Naive thymus-derived CD4-positive, alpha-beta T cell (primary cell): Measurements from ENCODE around the gene STK32C. TPM values are rescaled to one million over a fixed set of nuclear protein-coding genes. Genes with fewer than 3 reads are reported as not detected.
A peak's percentile ranks its signal among the peaks of the same experiment; 100 is the strongest.

Experiments
- ATAC-seq: fragments of 150-1000 bp; cut with Tn5 transposase; 2 replicates; pipeline ENCODE4 v1.10.0; 2021; ENCODE audit warnings: mild to moderate bottlenecking, moderate library complexity
- CTCF ChIA-PET: fragments of 350-600 bp; sonication (Branson Sonifier 250); formaldehyde crosslinking; loops from one replicate; lab custom pipeline; 2021; ENCODE audit warnings: antibody characterized with exemption; lab: Charles Lee
- POLR2A ChIA-PET: fragments of 350-600 bp; sonication (Branson Sonifier 250); formaldehyde crosslinking; loops from one replicate; lab custom pipeline; 2021; ENCODE audit warnings: antibody characterized with exemption, inconsistent platforms; lab: Charles Lee
- DNase-seq, 9 donors: peaks; one replicate each; pipeline versions ENCODE4 v3.0.0 to v3.0.0-alpha.2; 2020 to 2022; ENCODE audit warnings: mixed read lengths in 1 of 9
- H3K27ac ChIP-seq: one replicate; pipeline ENCODE4 v1.7.0; 2013; ENCODE audit warnings: mild to moderate bottlenecking, low read depth, low read length, moderate library complexity
- H3K27me3 ChIP-seq, 2 donors: one replicate each; pipeline ENCODE4 v1.7.0; 2013; ENCODE audit warnings: low read length in 2 of 2, mild to moderate bottlenecking in 2 of 2, moderate library complexity in 2 of 2; ENCODE audit not compliant: control insufficient read depth in 2 of 2, insufficient read depth in 2 of 2
- H3K36me3 ChIP-seq, 3 experiments: 1 replicate in 2 of 3; 2 replicates in 1 of 3; pipeline ENCODE4 v1.7.0; 2013; ENCODE audit warnings: low read length in 3 of 3, mild to moderate bottlenecking in 3 of 3, moderate library complexity in 1 of 3; ENCODE audit not compliant: insufficient read depth in 3 of 3, control insufficient read depth in 2 of 3
- H3K4me1 ChIP-seq, 2 donors: one replicate each; pipeline ENCODE4 v1.7.0; 2013; ENCODE audit warnings: low read length in 2 of 2, mild to moderate bottlenecking in 2 of 2, moderate library complexity in 1 of 2; ENCODE audit not compliant: control insufficient read depth in 2 of 2, insufficient read depth in 2 of 2
- H3K4me3 ChIP-seq: 2 replicates; pipeline ENCODE4 v1.7.0; 2013; ENCODE audit warnings: mild to moderate bottlenecking, low read length
- H3K9me3 ChIP-seq, 3 experiments: 1 replicate in 2 of 3; 2 replicates in 1 of 3; pipeline ENCODE4 v1.7.0; 2013; ENCODE audit warnings: low read length in 3 of 3; ENCODE audit not compliant: control insufficient read depth in 2 of 3
- H3K27ac Mint-ChIP-seq, 9 donors: one replicate each; pipeline ENCODE4 v1.8.0; 2020 to 2022; ENCODE audit warnings: mixed read lengths in 9 of 9, mild to moderate bottlenecking in 8 of 9, moderate library complexity in 5 of 9, inconsistent platforms in 2 of 9
- H3K27me3 Mint-ChIP-seq, 5 donors: one replicate each; pipeline ENCODE4 v1.8.0; 2021 to 2022; ENCODE audit warnings: mixed read lengths in 5 of 5, mild to moderate bottlenecking in 1 of 5
- H3K36me3 Mint-ChIP-seq, 5 donors: one replicate each; pipeline ENCODE4 v1.8.0; 2020 to 2022; ENCODE audit warnings: mixed read lengths in 5 of 5, mild to moderate bottlenecking in 3 of 5, inconsistent platforms in 1 of 5
- H3K4me1 Mint-ChIP-seq, 7 donors: one replicate each; pipeline ENCODE4 v1.8.0; 2020 to 2022; ENCODE audit warnings: mixed read lengths in 7 of 7, mild to moderate bottlenecking in 3 of 7, inconsistent platforms in 1 of 7
- H3K4me3 Mint-ChIP-seq, 10 donors: one replicate each; pipeline ENCODE4 v1.8.0; 2020 to 2022; ENCODE audit warnings: mild to moderate bottlenecking in 10 of 10, mixed read lengths in 10 of 10, moderate library complexity in 6 of 10, inconsistent platforms in 2 of 10
- H3K9me3 Mint-ChIP-seq, 11 donors: one replicate each; pipeline ENCODE4 v1.8.0; 2020 to 2022; ENCODE audit warnings: mixed read lengths in 11 of 11, mild to moderate bottlenecking in 4 of 11, inconsistent platforms in 1 of 11, moderate library complexity in 1 of 11
- intact Hi-C, 2 donors: fragments of 100-400 bp; cut with micrococcal nuclease; formaldehyde crosslinking; loops; one replicate each; pipeline ENCODE4 v1.15.1; 2023
- polyA plus RNA-seq, 2 donors: library from polyadenylated mRNA; unstranded; fragments of 300-500 nt; fragmentation: Illumina TruSeq; gene quantifications; one replicate each; pipeline ENCODE4 v1.2.3, GENCODE V29; 2021
- total RNA-seq, 6 experiments: library from RNA in 5 of 6; stranded (reverse) in 5 of 6; gene quantifications; 1 replicate in 5 of 6; 2 replicates in 1 of 6; pipeline ENCODE4 v1.2.3 and lab custom pipeline; 2021 to 2026

Gene STK32C
- total and polyA plus RNA-seq, 7 experiments from 2014 or later, result 4.6 to 19.4 (median 11.8) TPM

DNA sequence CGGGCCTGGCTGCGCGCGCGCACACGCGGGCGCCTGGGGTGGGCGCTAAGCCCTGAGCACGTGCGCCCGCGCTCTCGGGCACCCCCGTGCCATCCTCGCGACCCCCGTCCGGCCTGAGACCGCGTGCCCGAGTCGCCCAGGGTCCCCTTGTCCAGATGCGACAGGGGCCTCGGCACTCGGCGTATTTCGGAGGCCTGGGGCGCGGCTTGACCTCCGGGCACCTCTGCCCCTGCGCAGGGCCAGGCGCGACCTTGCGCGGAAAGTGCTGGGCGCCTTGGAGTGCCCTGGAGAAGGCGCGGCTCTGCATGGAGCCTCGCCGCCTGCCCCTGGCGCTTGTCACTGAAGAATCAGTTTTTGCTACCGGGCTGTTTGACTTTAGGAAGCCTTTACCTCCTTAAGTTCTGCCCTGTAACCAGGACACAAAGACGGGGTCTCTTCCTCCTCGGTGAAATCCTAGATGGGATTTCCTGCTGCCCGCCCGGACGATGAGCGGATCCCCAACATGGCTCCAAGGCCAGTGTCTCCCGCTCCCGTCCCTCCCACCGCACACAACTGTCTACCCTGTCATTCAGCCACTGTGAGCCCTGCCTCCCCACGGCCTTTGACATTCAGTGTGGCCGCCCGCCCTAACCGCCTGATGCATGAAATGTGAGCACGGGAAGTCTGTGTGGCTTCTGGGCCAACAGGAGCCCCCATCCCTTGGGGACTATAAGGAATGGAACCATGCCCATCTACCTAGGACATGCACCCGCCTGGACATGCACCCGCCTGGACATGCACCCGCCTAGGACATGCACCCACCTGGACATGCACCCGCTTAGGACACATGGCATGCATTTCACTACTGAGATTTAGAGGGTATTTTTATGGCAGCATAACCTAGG lies 1.1 kb upstream of the STK32C start:
- Mint-ChIP-seq H3K9me3 (peaks cover 0 to 4% (median 0%) of the 10 kb centered on the region in 11 donors), H3K27me3 (peaks cover 0 to 44% (median 0%) of the 10 kb centered on the region in 5 donors), H3K4me1 (peaks cover 0 to 20% (median 12%) of the 10 kb centered on the region in 7 donors), H3K4me3 (peak overlapping the region; percentile 62 to 93 (median 76)), H3K27ac (peak overlapping the region in 4 of 9 donors; percentile 17 to 48 (median 33)), H3K36me3 (no peaks in the 10 kb centered on the region)
- Histone ChIP-seq H3K4me1 (peaks cover 4 to 6% of the 10 kb centered on the region in 2 donors), H3K4me3 (peak overlapping the region; percentile 65), H3K27me3 (no peaks in the 10 kb centered on the region), H3K36me3 (peaks cover 0 to 2% (median 0%) of the 10 kb centered on the region in 3 experiments), H3K9me3 (no peaks in the 10 kb centered on the region), H3K27ac (peak overlapping the region; percentile 73)
- CTCF ChIA-PET, result no interaction called here
- POLR2A ChIA-PET, result no interaction called here
- ATAC-seq, result no peak
- intact Hi-C loops, result loop anchor here (1.0 to 10.0 kb wide), 16 partner anchors 23 to 1048 kb away; partner anchors contain the start of genes INPP5A (in 2 of the 2), LRRC27 (in 2 of the 2), PPP2R2D (in 2 of the 2) and TUBGCP2 (in 2 of the 2)
- peak in 2 of 9 donors; percentile 18 to 20 for DNase-seq

DNA sequence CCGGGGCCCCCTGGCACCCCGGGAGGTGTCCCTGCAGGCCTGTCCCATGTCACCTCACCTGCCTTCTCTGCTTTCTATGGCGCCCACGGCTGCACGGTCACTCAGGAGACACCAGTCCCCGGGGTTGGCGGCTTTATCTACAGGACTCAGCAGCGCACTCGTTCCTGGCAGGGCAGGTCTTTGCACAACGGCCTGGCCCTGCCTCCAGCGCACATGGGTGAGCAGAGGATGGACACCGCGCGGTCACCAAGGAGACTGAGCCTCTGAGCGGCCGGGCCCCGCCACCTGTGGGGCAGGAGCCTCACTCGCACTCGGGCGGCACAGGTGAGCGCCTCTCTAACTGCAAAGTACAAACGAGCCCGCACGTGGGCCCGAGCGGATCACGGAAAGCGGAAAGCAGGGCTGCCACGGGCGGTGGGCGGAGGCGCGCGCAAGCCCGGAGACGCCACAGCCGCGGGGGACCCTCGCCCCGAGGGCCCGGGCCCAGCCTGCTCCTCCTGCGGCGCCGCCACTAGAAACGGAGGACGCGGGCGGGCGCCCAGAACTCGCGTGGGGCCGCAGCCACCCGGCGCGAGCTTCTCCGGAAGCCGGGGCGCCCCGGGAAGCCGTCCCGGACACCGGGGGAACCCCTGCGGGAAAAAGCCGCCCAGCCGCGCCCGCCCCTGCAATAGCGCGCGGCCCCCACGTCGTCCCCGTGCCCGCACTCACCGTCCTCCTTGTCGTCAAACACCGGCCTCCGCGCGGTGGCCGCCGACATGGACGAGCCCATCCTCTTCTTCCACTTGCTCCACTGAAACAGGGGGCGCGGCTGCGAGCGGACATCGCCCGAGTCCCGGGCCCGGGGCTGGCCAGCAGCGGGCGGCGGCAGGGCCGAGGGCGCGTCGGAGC lies 642 bp downstream of the STK32C start:
- H3K9me3 Mint-ChIP-seq, result peaks cover 0 to 2% (median 0%) of the 10 kb centered on the region in 11 donors
- peaks cover 0 to 20% (median 12%) of the 10 kb centered on the region in 7 donors for H3K4me1 Mint-ChIP-seq
- H3K4me3 ChIP-seq, result peak overlapping the region; percentile 47
- peaks cover 4 to 6% of the 10 kb centered on the region in 2 donors for H3K4me1 ChIP-seq
- peaks cover 0 to 2% (median 0%) of the 10 kb centered on the region in 3 experiments for H3K36me3 ChIP-seq
- H3K27me3 ChIP-seq, result no peaks in the 10 kb centered on the region
- no peaks in the 10 kb centered on the region for H3K36me3 Mint-ChIP-seq
- CTCF ChIA-PET, result no interaction called here
- ATAC-seq, result peak; percentile 3
- peak; percentile 28 to 54 (median 47) for DNase-seq
- intact Hi-C loops, result loop anchor here (1.0 to 10.0 kb wide), 7 partner anchors 58 to 1050 kb away; partner anchors contain the start of genes TUBGCP2 (in 2 of the 2), ZNF511 (in 2 of the 2), FUOM (in 1 of the 2) and PPP2R2D (in 1 of the 2)
- H3K27me3 Mint-ChIP-seq, result peaks cover 0 to 46% (median 0%) of the 10 kb centered on the region in 5 donors
- H3K9me3 ChIP-seq, result no peaks in the 10 kb centered on the region
- H3K27ac ChIP-seq, result peak overlapping the region; percentile 12
- POLR2A ChIA-PET, result no interaction called here
- H3K27ac Mint-ChIP-seq, result peak overlapping the region in 3 of 9 donors; percentile 32 to 77 (median 75)
- H3K4me3 Mint-ChIP-seq, result peak overlapping the region; percentile 83 to 93 (median 86)

DNA sequence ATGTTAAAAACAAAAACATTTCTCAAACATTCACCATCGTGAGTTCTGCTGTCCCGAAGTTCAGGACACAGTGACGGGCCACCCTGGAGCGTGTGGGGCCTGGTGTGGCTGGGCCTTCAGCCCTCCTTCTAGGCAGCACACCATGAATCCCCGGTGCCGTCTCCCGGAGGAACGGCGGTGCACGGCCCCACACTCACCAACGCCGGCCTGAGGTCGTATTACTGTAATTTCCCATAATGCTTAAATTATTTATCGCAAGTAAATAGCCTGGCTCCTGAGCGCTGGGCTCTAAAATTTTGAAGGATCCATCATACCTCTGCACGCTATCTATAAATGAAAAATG lies 1.4 kb downstream of the STK32C start:
- peaks cover 0 to 20% (median 12%) of the 10 kb centered on the region in 7 donors for H3K4me1 Mint-ChIP-seq
- Histone ChIP-seq H3K27me3 (no peaks in the 10 kb centered on the region), H3K27ac (no peak overlapping the region), H3K9me3 (no peaks in the 10 kb centered on the region), H3K36me3 (peaks cover 0 to 2% (median 0%) of the 10 kb centered on the region in 3 experiments), H3K4me3 (no peak overlapping the region), H3K4me1 (peaks cover 4 to 6% of the 10 kb centered on the region in 2 donors)
- no peak for DNase-seq
- peak overlapping the region in 9 of 10 donors; percentile 80 to 93 (median 86) for H3K4me3 Mint-ChIP-seq
- H3K9me3 Mint-ChIP-seq, result peaks cover 0 to 2% (median 0%) of the 10 kb centered on the region in 11 donors
- ChIA-PET CTCF (no interaction called here), POLR2A (no interaction called here)
- H3K27me3 Mint-ChIP-seq, result peaks cover 0 to 46% (median 0%) of the 10 kb centered on the region in 5 donors
- H3K27ac Mint-ChIP-seq, result no peak overlapping the region
- ATAC-seq, result no peak
- intact Hi-C loops, result loop anchor here (5.0 to 10.0 kb wide), 6 partner anchors 74 to 1051 kb away; partner anchors contain the start of genes TUBGCP2 (in 2 of the 2), ZNF511 (in 2 of the 2), FUOM (in 1 of the 2) and PPP2R2D (in 1 of the 2)
- no peaks in the 10 kb centered on the region for H3K36me3 Mint-ChIP-seq

- Histone ChIP-seq H3K9me3 (no peaks in the 10 kb centered on the region), H3K27ac (no peak overlapping the region), H3K36me3 (peaks cover 0 to 2% (median 0%) of the 10 kb centered on the region in 3 experiments), H3K4me3 (no peak overlapping the region), H3K27me3 (no peaks in the 10 kb centered on the region), H3K4me1 (peaks cover 4 to 6% of the 10 kb centered on the region in 2 donors)
- H3K27me3 Mint-ChIP-seq, result peaks cover 0 to 46% (median 0%) of the 10 kb centered on the region in 5 donors
- DNase-seq (no peak), ATAC-seq (no peak)
- H3K27ac Mint-ChIP-seq, result no peak overlapping the region
- H3K36me3 Mint-ChIP-seq, result no peaks in the 10 kb centered on the region
- H3K4me3 Mint-ChIP-seq, result peak overlapping the region; percentile 38 to 93 (median 76)
- POLR2A ChIA-PET, result no interaction called here
- H3K4me1 Mint-ChIP-seq, result peaks cover 0 to 20% (median 12%) of the 10 kb centered on the region in 7 donors
- CTCF ChIA-PET, result no interaction called here
- intact Hi-C loops, result loop anchor here (5.0 to 10.0 kb wide), 6 partner anchors 73 to 1052 kb away; partner anchors contain the start of genes TUBGCP2 (in 2 of the 2), ZNF511 (in 2 of the 2), FUOM (in 1 of the 2) and PPP2R2D (in 1 of the 2)
- peaks cover 0 to 2% (median 0%) of the 10 kb centered on the region in 11 donors for H3K9me3 Mint-ChIP-seq
Observed at GRCh38 chr10:132305654-132306342, 2.0 kb downstream of the STK32C start.

DNA sequence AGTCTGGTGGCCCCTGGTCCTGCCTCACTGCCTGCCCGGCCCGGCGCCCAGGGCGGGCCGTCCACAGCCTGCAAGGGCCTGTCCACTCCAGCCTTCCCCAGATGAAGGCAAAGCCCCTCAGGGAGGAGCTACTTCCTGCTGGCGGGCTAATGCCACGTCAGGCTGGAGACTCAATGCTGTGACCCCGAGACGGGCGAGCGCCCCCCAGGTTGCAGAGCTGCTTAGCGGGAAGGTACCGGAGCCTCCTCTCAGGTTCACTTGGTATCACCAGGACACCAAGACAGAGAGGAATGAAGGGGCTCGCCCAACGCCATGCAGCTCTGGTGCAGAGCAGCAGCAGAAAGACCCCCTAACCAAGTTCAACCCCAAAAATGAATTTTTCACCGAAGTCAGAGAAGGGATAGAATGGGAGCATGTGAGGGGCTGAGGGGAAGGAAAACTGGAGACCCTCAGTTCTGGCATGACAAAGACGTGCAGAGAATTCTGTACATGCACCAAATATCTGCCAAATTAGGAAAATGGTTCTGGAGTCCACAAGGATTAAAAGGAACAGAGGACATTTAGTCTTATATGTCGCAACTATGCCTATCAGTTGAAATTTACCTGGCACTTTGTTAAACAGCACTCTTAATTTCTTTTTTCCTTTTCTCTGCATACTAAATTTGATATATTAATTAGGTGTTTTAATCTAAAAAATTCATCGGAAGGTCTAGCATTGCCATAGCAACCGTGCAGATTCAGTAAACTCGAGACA lies 2.8 kb downstream of the STK32C start:
- Histone ChIP-seq H3K4me3 (no peak overlapping the region), H3K27ac (no peak overlapping the region), H3K9me3 (no peaks in the 10 kb centered on the region), H3K27me3 (no peaks in the 10 kb centered on the region), H3K36me3 (peaks cover 0 to 2% (median 0%) of the 10 kb centered on the region in 3 experiments), H3K4me1 (peaks cover 4 to 6% of the 10 kb centered on the region in 2 donors)
- CTCF ChIA-PET, result no interaction called here
- Mint-ChIP-seq H3K4me3 (peak overlapping the region in 3 of 10 donors; percentile 21 to 63 (median 29)), H3K9me3 (peaks cover 0 to 2% (median 0%) of the 10 kb centered on the region in 11 donors), H3K36me3 (no peaks in the 10 kb centered on the region), H3K27me3 (peaks cover 0 to 38% (median 0%) of the 10 kb centered on the region in 5 donors), H3K27ac (no peak overlapping the region), H3K4me1 (peaks cover 0 to 20% (median 14%) of the 10 kb centered on the region in 7 donors)
- POLR2A ChIA-PET, result no interaction called here
- no peak for ATAC-seq
- intact Hi-C loops, result loop anchor here (5.0 to 10.0 kb wide), 6 partner anchors 73 to 1052 kb away; partner anchors contain the start of genes TUBGCP2 (in 2 of the 2), ZNF511 (in 2 of the 2), FUOM (in 1 of the 2) and PPP2R2D (in 1 of the 2)
- DNase-seq, result no peak
